Islet precursor cell (in vitro differentiated cells): ENCODE data around the gene CCDC60.
A peak's percentile ranks its signal among the peaks of the same experiment; 100 is the strongest.

Experiments used
- DNase-seq: peaks from one replicate; pipeline ENCODE4 v3.0.0-alpha.2; 2018

Gene CCDC60

DNA sequence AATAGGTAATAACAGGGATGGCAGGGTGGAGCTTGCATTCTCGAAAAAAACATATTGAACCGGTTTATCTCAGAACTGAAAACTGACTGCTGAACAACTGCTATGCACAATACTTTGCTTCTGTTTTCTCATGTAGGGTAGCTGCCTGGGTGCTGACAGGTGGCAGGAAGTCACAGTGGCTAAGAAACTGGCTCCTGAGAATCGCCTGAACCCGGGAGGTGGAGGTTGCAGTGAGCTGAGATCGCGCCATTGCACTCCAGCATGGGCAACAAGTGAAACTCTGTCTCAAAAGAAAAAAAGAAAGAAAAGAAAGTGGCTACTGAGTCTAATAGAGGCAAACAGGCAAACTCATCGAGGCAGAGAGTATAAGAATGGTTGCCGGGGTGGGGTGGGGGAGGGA is 113.1 kb downstream of the CCDC60 start:
- DNase-seq: no peak

DNA sequence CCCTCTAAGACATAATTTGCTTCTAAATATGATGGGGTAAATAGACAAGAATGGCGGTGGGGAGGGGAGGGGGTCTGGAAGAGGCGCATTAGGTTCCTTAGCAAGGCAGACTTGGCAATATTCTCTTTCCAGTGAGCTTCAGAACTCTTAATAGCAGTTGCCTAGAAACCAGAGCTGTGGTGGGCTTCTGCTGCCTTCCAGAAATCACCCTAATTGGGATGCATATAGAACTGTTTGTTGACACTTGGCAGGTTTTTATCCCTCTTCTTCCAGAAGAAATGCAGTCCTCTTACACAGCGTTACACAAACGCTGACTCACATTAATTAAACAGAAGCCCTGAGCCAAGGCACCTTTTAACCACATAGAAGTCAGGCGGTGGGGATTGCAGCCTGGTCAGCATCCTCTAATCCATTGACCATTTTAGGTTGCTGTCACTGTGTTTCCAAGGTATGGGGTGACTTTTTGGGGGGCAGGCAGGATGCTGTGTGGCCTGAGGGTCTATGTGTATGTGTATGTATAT is 114.1 kb downstream of the CCDC60 start:
- DNase-seq: no peak

DNA sequence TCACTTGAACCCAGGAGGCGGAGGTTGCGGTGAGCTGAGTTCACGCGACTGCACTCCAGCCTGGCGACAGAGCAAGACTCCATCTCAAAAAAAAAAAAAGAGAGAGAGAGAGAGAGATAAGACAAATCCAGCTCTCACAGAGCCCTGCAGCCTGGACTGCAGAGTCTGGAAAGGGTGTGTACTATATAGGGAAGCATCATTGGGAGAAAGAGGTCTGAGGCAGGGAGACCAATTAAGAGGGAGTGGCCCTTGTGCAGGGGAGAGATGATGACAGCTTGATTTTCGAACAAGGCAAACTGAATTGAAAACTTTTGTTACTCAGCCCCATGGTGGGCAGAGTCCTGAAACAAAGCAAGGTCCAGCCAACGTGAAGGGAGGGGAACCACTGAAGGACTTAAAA is 116.2 kb downstream of the CCDC60 start:
- DNase-seq: no peak

DNA sequence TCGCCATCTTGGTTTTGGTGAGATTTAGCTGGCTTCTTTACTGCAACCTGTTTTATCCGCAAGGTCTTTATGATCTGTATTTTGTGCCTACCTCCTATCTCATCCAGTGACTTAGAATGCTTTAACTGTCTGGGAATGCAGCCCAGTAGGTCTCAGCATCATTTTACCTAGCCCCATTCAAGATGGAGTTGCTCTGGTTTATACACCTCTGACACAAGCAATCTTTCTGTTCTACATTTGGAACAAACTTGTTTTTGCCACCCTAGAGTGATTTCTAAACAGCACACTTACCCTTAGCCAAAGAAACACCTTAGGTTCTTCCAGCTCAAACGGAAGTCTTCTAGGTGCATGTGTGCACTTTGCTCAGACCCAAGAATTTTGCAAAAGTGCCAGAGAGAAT is 122.3 kb downstream of the CCDC60 start:
- no peak for DNase-seq

DNA sequence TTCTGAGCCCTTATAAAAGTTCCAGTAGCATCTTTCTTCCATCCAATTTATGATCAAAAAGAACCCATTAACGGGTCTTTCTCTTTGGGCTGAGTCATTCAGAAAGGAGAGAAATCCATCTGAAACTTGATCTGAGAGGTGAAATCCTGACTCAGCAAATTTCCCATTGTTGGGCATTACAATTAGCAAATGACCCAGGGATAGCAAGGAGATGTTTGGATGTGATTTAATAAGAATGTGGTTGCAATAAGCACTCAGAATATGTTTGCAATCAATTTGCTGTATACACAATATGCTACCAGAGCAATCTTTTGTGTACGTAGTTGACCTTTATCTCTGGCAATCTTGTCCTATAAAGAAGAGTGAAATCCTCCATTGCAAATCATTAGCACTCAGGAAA is 122.7 kb downstream of the CCDC60 start:
- no peak for DNase-seq

DNA sequence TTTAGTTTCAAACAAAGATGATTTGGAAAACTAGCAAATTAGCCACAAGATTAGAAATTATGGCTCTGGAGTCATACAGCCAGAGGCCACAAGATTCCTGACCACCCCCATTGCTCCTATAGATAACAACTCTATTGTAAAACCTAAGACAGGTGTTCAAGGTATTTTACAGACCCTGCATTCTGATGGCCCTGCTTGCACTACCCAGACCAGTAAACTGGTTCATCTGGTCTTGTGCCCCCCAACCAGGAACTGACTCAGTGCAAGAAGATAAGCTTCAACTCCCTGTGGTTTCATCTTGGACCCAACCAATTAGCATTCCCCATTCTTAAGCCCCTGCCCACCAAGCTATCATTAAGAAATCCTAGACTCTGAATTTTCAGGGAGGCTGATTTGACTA is 125.0 kb downstream of the CCDC60 start:
- DNase-seq: peak; percentile 77

DNA sequence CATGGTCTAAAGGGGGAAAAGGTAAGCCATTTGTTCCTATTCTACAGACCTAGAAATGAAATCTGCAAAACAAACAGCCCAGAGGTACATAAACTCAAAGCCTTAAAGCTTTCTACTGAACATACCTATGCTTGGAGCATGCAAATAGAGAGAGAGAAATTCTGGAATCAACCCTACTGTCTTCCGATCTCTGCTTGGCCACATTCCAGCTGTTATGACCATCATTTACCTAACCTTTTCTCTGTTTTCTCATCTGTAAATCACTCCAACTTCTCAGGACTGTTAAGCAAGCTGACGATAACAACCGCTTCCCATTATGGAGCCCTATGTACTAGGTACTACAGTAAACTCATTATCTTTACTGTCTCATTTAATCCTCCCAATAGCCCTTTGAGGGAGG is 126.3 kb downstream of the CCDC60 start:
- DNase-seq: no peak

DNA sequence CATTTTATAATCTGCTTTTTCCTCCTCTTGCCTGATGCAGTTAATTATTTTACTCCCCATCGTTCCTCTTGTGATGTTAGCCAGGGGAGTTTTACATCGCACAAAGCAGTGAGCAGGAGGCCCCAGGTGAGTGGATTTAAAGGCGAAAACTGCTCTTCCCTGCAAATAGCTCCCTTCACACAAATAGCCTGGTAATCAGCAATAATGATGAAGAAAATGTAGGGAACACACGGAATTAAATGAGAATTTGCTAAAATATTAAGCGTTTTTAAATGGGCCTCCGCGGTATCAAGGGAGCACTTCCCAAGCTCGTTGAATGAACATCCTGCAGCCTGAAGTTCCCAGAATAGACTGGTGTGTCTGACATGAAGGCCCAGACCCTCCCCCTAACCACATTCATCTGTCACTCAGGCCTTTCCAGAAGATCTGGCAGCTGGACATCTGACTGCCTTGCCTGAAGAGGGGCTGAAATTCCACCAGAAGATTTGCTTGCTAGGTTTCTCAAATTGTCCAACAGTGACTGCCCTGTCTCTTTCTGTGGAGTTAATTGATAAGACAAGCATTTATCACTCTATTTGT is 127.2 kb downstream of the CCDC60 start:
- DNase-seq: peak; percentile 68

DNA sequence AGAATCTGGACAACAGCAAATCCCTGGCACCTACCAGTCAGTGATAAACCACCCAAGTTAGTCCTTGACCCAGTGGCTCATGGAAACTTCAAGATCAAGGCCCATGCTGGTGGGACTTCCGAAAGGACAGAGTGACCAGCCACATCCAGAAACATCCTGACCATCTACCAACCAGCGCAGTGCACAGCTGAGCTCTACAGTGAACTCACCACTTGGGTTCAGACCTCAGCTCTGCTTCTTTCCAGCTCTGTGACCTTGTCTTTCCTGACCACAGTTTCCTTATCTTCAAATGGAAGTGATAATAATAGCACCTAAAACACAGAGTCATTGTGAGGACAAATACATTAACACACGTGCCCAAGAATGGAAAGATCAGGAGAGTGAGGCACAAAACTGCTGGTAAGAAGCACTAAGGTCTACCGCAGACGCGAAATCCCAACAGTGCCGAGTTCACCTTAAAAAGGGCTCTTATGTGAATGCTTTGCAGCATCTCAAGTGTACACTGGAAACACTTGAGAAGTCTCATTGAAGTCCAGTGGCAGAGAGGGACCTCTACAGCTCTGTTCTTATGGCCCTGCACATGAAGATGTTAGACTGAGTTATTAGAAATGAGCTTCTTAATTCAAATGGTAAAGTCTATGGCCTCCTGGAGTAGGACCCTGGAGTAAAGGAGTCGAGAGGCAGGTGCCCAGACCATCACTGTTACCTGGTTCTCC is 128.8 kb downstream of the CCDC60 start:
- no peak for DNase-seq

DNA sequence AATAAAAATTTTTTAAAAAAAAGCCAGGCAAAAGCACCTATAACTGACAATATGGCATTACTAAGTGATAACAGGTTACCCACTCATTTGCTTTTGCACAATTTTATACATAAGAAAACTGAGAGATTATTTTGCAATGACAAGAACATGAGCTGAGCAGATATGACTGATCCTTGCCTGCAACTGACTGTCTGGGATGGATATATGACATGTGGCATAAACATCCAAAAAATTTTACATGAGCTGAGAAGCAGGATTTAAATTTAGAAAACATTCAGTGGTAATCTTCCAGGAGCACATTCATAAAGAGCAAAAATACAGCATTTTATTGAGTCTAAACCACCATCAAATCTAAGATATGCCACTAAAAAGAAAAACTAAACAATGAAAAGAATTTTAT is 133.8 kb downstream of the CCDC60 start:
- DNase-seq: no peak

DNA sequence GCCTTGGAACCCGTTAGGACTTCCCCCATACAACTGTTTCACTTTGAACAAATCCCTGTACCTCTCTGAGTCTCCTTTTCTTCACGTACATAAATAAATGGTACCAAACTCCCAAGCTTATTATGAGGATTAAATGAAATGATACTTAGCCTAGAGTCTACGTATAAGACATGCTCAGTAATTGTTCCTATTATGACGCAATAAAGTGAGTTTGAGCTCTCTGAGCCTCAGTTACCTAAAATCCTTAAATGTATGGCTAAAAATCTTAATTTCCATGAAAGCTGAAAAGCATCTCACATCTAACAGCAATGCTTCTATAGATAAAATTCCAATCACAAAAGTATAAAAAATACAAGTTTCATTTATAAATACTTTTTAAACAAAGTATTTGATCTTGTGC is 141.1 kb downstream of the CCDC60 start:
- DNase-seq: no peak

DNA sequence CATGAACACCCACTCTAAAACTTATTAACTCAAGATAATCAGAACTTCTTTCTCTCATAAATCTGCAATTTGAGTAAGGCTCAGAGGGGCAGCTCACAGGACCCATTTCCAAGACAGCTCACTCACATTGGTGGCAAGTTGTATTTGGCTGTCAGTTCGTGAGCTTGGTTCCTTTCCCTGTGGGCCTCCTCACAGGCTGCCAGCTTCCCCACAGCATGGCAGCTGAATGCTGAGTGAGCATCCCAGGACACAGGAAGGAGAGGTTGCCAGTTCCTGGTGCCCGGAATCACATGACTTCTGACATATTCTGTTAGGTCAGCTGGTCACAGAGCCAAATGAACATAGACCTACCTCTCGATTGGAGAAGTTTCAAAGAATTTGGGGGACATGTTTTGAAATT is 142.4 kb downstream of the CCDC60 start:
- DNase-seq: no peak

DNA sequence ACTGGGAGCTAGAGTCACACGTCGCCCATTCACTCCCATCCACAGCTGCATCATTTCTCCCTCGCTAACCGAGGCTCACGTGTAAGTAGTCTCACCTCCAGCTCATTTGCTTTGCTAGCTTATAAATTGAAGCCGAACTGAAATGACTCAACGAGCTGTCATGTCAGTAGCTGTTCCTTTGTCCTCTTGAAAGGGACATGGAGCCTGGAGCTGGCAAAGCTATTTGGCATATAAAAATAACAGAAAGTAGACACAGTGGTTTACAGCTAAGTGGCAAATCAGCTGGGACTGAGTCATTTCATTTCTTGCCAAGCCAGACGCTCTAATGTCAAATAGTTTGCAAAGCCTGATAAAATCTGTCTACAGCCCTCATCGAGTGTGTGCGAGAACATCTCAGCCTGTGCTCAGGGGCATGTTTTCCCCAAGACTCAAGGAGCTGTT is 144.6 kb downstream of the CCDC60 start:
- peak; percentile 97 for DNase-seq

DNA sequence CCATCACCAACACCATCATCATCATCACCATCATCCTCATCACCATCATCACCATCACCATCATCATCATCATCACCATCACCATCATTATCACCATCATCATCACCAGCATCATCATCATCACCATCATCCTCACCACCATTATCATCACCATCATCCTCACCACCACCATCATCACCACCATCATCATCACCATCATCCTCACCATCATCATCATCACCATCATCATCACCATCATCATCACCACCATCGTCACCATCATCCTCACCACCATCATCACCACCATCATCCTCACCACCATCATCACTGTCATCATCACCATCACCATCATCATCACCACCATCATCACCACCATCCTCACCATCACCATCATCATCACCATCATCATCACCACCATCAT is 146.0 kb downstream of the CCDC60 start:
- no peak for DNase-seq

DNA sequence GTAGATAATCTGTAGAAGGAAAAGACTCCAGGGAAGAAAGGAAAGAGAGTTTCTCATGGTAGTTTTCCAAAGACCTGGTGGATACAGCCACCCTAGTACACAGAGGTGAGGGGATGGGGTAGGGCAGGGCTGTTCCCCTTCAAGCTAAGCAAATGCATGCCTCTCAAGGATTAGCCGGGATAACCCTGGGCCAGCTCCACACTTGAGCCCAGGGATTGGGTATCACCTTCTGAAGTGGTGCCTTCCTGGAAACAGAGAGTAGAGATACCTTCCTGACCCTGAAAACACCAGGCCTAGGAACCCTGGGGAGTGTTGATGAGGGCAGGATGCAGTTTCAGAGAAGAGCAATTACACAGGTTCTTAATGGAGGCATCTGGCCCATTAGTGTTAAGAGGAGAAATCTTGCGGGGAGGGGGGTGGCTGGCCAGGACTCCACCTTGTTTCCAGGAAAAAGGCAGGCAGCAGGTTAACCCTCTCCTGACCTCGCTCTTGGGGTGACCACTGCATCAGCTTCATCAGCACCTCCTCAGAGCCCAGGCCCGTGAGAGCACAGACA is 152.1 kb downstream of the CCDC60 start:
- DNase-seq: peak; percentile 75

DNA sequence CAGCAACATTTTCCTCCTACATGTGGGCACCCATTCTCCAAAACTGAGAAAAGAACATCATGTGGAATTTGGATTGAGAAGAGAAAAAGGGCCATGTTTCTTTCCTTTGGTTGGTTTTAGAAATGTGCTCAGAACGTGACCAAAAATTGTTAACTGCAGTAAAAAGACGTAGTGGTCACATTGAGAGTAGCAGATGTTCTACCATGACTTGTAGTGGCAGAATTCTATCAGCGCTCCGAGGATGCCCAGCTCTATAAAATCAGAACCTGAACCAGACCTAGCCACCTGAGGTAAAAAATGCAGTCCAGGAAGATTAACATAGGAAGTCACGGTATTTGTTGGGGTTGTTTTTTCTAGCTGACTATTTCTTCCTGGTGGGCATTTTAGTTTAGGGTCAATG is 157.3 kb downstream of the CCDC60 start:
- no peak for DNase-seq

DNA sequence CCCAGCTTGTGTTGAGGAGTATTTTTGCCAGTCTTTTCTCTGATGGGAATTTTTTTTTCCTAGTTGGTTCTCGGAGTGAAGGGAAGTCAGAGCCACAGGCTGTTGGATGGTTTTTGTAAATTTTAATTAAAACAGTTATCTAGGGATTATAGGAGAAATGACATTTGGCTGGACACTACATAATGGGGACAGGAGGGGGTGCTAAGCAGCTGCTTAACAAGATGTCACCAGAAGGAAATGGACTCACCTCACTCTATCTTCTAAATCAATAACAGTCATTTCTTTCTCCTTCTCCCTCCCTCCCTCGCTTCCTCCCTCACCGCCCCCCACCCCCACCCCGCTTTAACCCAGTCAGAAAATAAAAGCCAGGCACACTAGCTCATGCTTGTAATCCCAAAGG is 165.7 kb downstream of the CCDC60 start:
- DNase-seq: no peak

DNA sequence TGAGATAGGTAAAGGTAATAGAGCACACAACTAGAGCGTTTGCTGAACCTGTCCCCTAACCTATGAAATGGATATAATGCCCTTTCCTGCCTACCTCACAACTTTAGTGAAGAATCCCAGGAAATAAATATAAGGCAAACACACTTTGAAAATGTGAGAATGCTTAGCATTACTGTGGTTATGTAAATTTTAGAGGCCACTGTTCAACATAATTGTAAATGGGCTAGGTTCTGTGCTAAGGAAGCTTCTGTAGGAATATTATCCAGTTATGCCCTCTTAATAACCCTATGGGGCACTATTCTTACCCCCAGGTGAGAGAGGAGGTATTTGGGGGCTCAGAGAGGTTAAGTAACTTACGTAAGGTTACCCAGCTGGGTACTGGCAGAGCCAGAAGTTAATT is 166.5 kb downstream of the CCDC60 start:
- no peak for DNase-seq

DNA sequence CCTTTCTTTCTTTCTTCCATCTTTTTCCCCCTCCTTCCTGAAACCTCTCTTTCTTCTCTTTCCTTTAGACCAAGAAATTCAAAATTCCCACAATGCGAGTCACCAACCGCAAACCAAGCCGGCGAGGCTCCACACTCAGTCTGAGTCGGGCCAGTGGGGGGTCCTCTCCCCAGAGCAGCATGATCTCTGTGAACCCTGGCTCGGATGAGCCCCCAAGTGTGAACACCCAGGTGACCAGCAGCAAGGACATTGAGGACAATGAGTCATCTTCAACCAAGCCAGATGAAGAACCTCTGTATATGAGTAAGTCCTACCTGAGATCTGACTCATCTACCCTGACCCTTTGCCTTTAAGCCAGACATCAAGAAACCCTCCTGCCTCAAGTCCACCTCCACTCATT is 170.5 kb downstream of the CCDC60 start:
- DNase-seq: peak; percentile 66

DNA sequence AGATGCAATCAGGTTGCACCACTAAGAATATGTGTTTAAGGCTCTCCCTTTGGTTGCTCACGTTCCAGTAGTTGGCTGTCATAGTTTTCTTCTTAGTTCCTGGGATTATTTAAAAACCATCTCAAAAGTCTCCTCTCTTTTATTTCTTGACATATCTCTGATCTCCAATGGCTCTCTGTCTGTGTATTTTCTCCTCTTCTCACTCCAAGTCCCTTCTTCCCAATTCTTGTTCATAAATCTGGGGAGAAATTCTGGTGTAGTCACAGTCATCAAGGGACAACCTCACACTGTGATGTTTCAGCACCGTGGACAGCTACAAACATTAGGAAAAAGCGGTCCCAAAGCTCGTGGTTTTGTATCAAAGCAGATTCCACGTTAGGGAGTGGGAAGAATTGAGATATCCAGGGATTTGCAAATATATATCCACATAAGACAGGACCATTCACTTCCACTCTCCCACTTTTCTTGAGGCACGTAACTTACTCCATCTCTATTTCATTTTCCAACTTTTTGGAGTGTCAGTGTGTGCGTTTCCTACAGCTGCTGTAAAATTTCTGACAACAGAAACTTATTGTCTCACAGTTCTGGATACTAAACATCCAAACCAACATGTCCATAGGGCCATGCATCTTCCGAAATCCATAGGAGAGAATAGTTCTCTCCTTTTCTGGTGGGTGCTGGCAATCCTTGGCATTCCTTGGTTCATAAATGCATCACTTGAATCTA is 178.4 kb downstream of the CCDC60 start:
- peak; percentile 58 for DNase-seq

DNA sequence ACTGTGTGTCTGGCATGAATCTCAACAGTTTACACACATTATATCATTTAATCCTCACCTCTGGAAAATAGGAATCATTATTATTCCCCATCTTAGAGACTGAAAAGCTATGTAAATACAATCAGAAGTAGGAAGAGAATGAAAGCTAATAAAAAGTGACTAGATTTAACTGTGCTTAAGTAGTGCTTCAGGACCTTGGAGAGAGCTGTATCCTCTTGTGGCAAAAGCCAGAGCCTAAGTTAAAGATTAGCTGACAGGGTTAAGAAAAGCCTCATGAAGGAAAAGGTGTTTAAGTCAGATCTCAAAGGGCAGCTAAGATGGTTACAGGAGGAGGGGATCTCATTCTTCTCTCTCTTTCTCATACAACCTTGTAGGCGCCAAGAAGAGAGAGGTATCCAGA is 193.7 kb downstream of the CCDC60 start:
- no peak for DNase-seq

DNA sequence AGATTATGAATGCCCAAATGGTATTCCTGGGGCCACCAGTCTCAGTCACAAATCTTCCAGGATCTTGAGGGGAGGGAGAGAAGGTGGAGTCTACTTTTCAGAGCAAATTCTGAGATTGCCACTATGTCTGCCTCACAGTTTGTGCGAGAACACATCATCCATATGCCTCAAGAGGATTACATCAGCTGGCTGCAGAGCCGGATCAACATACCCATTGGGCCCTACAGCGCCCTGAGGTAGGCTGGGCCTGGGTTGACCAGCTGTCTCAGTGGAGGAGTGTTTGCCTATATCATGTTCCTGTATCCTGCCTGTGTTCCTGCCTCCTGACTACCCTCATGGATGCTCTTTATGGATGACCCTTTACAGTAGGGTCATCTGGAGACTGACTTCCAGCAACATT is 205.9 kb downstream of the CCDC60 start:
- no peak for DNase-seq

DNA sequence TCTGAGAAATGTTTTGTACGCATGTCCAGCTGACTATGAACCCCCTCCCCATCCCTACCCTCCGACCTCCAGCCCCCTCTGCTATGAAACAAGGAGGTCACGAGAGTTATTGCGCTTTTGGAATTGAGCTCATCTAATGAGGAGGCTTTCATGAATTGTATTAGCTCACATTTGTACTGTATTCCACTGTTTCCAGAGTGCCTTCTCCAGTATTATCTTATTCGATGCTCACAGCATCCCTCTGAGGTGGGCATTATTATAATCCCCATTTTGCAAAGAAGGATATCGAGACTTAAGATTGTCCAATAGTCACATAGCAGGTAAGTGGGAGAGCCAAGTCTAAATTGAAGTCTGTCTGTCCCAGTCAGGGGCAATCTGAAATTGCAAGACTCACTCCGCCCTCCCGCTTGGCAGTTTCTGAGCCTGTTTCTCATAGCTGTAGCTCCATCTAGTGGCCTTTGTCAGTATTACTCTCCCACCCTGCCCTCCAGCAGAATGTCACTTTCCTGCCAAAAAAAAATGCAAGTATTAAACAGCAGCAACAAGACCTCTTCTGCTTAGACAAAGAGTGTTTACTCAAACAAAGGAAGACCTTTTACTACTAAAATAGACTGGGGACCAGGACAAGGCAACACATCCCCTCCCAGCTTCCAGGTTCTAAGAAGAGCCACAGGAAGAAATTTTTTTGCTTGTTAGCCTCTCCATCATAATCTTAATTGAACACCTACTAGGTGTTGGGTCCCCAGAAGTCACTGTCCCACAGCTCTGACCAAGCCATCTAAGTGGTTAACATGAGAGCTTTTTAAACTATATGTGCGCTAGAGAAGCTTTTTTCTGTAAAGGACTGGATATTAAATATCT is 210.5 kb downstream of the CCDC60 start:
- peak; percentile 81 for DNase-seq
